ENCODE measurements around the gene MIEF2. TPM values are rescaled to one million over a fixed set of nuclear protein-coding genes. Genes with fewer than 3 reads are reported as not detected.
A peak's percentile ranks its signal among the peaks of the same experiment; 100 is the strongest.

The MIEF2 gene
- total RNA-seq, 2 experiments from 2014 or later: 6.5 to 6.8 TPM

GRCh38 chr17:18226284-18226945, 34.0 kb upstream of the MIEF2 start:
- Mint-ChIP-seq H3K4me3 (peak overlapping the region; percentile 90), H3K4me1 (ENCODE audit: low read depth) (peaks cover 28% of the 10 kb centered on the region), H3K27me3 (no peaks in the 10 kb centered on the region), H3K9me3 (no peaks in the 10 kb centered on the region), H3K27ac (peak overlapping the region; percentile 59), H3K36me3 (no peaks in the 10 kb centered on the region)
- peak; percentile 17 for DNase-seq
- ChIA-PET POLR2A (no interaction called here), CTCF (interaction anchor here (0.9 to 1.6 kb wide), 2 partner anchors 10 to 27 kb away, joined by 3 to 5 read pairs; no protein-coding TSS in a partner anchor)
- intact Hi-C loops (cut with micrococcal nuclease): no loop called here

- Mint-ChIP-seq H3K27me3 (no peaks in the 10 kb centered on the region), H3K27ac (no peak overlapping the region), H3K9me3 (no peaks in the 10 kb centered on the region), H3K4me3 (no peak overlapping the region), H3K36me3 (no peaks in the 10 kb centered on the region), H3K4me1 (ENCODE audit: low read depth) (peaks cover 28% of the 10 kb centered on the region)
- DNase-seq: no peak
- intact Hi-C loops (cut with micrococcal nuclease): no loop called here
- POLR2A ChIA-PET: no interaction called here
- CTCF ChIA-PET: interaction anchor here (1.1 kb wide), 1 partner anchor 10 kb away, joined by 3 read pairs; no protein-coding TSS in a partner anchor
Measured at GRCh38 chr17:18227635-18228034, 32.8 kb upstream of the MIEF2 start.

GRCh38 chr17:18228176-18228682, 32.2 kb upstream of the MIEF2 start:
- intact Hi-C loops (cut with micrococcal nuclease): no loop called here
- Mint-ChIP-seq H3K27ac (no peak overlapping the region), H3K27me3 (no peaks in the 10 kb centered on the region), H3K36me3 (no peaks in the 10 kb centered on the region), H3K4me1 (ENCODE audit: low read depth) (peaks cover 28% of the 10 kb centered on the region), H3K9me3 (no peaks in the 10 kb centered on the region), H3K4me3 (no peak overlapping the region)
- CTCF ChIA-PET: interaction anchor here (1.1 kb wide), 1 partner anchor 10 kb away, joined by 3 read pairs; no protein-coding TSS in a partner anchor
- DNase-seq: no peak
- POLR2A ChIA-PET: no interaction called here

- Mint-ChIP-seq H3K27me3 (no peaks in the 10 kb centered on the region), H3K4me1 (ENCODE audit: low read depth) (peaks cover 28% of the 10 kb centered on the region), H3K27ac (no peak overlapping the region), H3K9me3 (no peaks in the 10 kb centered on the region), H3K36me3 (no peaks in the 10 kb centered on the region), H3K4me3 (no peak overlapping the region)
- ChIA-PET CTCF (no interaction called here), POLR2A (no interaction called here)
- no peak for DNase-seq
- intact Hi-C loops (cut with micrococcal nuclease): no loop called here
Measured at GRCh38 chr17:18229254-18229653, 31.2 kb upstream of the MIEF2 start.

- Mint-ChIP-seq H3K27ac (no peak overlapping the region), H3K4me1 (ENCODE audit: low read depth) (peaks cover 31% of the 10 kb centered on the region), H3K27me3 (no peaks in the 10 kb centered on the region), H3K9me3 (no peaks in the 10 kb centered on the region), H3K4me3 (no peak overlapping the region), H3K36me3 (peaks cover 3% of the 10 kb centered on the region)
- intact Hi-C loops (cut with micrococcal nuclease): no loop called here
- ChIA-PET POLR2A (no interaction called here), CTCF (interaction anchor here (1.5 kb wide), 1 partner anchor 90 kb away, joined by 4 read pairs; no protein-coding TSS in a partner anchor)
- no peak for DNase-seq
Measured at GRCh38 chr17:18229771-18230170, 30.7 kb upstream of the MIEF2 start.

- H3K9me3 Mint-ChIP-seq: no peaks in the 10 kb centered on the region
- intact Hi-C loops (cut with micrococcal nuclease): no loop called here
- POLR2A ChIA-PET: no interaction called here
- CTCF ChIA-PET: interaction anchor here (1.5 kb wide), 1 partner anchor 91 kb away, joined by 4 read pairs; no protein-coding TSS in a partner anchor
- peaks cover 7% of the 10 kb centered on the region for H3K36me3 Mint-ChIP-seq
- H3K27me3 Mint-ChIP-seq: no peaks in the 10 kb centered on the region
- DNase-seq: no peak
- H3K4me3 Mint-ChIP-seq: no peak overlapping the region
- peaks cover 34% of the 10 kb centered on the region for H3K4me1 Mint-ChIP-seq (ENCODE audit: low read depth)
- no peak overlapping the region for H3K27ac Mint-ChIP-seq
Measured at GRCh38 chr17:18230288-18231141, 29.9 kb upstream of the MIEF2 start.

GRCh38 chr17:18231164-18231563, 29.3 kb upstream of the MIEF2 start:
- Mint-ChIP-seq H3K27me3 (no peaks in the 10 kb centered on the region), H3K4me3 (no peak overlapping the region), H3K36me3 (peaks cover 7% of the 10 kb centered on the region), H3K4me1 (ENCODE audit: low read depth) (peaks cover 38% of the 10 kb centered on the region), H3K9me3 (no peaks in the 10 kb centered on the region), H3K27ac (no peak overlapping the region)
- ChIA-PET POLR2A (no interaction called here), CTCF (interaction anchor here (1.5 to 2.2 kb wide), 2 partner anchors 14 to 91 kb away, joined by 4 to 8 read pairs; no protein-coding TSS in a partner anchor)
- intact Hi-C loops (cut with micrococcal nuclease): no loop called here
- DNase-seq: no peak

GRCh38 chr17:18233803-18234518, 26.5 kb upstream of the MIEF2 start:
- no peaks in the 10 kb centered on the region for H3K27me3 Mint-ChIP-seq
- no peak for DNase-seq
- no peak overlapping the region for H3K27ac Mint-ChIP-seq
- no peak overlapping the region for H3K4me3 Mint-ChIP-seq
- H3K36me3 Mint-ChIP-seq: peaks cover 7% of the 10 kb centered on the region
- intact Hi-C loops (cut with micrococcal nuclease): no loop called here
- ChIA-PET POLR2A (no interaction called here), CTCF (no interaction called here)
- H3K9me3 Mint-ChIP-seq: no peaks in the 10 kb centered on the region
- H3K4me1 Mint-ChIP-seq (ENCODE audit: low read depth): peaks cover 19% of the 10 kb centered on the region

- peak overlapping the region; percentile 83 for H3K27ac Mint-ChIP-seq
- H3K4me1 Mint-ChIP-seq (ENCODE audit: low read depth): peaks cover 19% of the 10 kb centered on the region
- intact Hi-C loops (cut with micrococcal nuclease): no loop called here
- H3K36me3 Mint-ChIP-seq: peaks cover 7% of the 10 kb centered on the region
- POLR2A ChIA-PET: no interaction called here
- no peak overlapping the region for H3K4me3 Mint-ChIP-seq
- DNase-seq: no peak
- H3K27me3 Mint-ChIP-seq: no peaks in the 10 kb centered on the region
- CTCF ChIA-PET: interaction anchor here (1.0 to 1.3 kb wide), 3 partner anchors 13 to 17 kb away, joined by 3 to 6 read pairs (median 4); no protein-coding TSS in a partner anchor
- H3K9me3 Mint-ChIP-seq: no peaks in the 10 kb centered on the region
Measured at GRCh38 chr17:18234853-18235380, 25.5 kb upstream of the MIEF2 start.

GRCh38 chr17:18235743-18236256, 24.7 kb upstream of the MIEF2 start:
- Mint-ChIP-seq H3K4me1 (ENCODE audit: low read depth) (peaks cover 19% of the 10 kb centered on the region), H3K4me3 (no peak overlapping the region), H3K36me3 (peaks cover 7% of the 10 kb centered on the region), H3K27ac (peak overlapping the region; percentile 83), H3K27me3 (no peaks in the 10 kb centered on the region), H3K9me3 (no peaks in the 10 kb centered on the region)
- ChIA-PET POLR2A (interaction anchor here (0.9 kb wide), 1 partner anchor 12 kb away, joined by 3 read pairs; no protein-coding TSS in a partner anchor), CTCF (interaction anchor here (0.6 to 1.3 kb wide), 5 partner anchors 12 to 79 kb away, joined by 3 to 6 read pairs (median 3); partner anchors contain the start of genes ALKBH5, SMCR8 and TOP3A)
- intact Hi-C loops (cut with micrococcal nuclease): no loop called here
- peak; percentile 82 for DNase-seq

- POLR2A ChIA-PET: no interaction called here
- Mint-ChIP-seq H3K27ac (peak overlapping the region; percentile 83), H3K4me1 (ENCODE audit: low read depth) (peaks cover 19% of the 10 kb centered on the region), H3K4me3 (no peak overlapping the region), H3K9me3 (no peaks in the 10 kb centered on the region), H3K36me3 (peaks cover 7% of the 10 kb centered on the region), H3K27me3 (no peaks in the 10 kb centered on the region)
- no peak for DNase-seq
- intact Hi-C loops (cut with micrococcal nuclease): no loop called here
- CTCF ChIA-PET: no interaction called here
Measured at GRCh38 chr17:18236494-18236893, 24.0 kb upstream of the MIEF2 start.
